ENCODE data around the gene EPHB1. TPM values are rescaled to one million over a fixed set of nuclear protein-coding genes. Genes with fewer than 3 reads are reported as not detected.

The EPHB1 gene
- polyA plus RNA-seq, 3 donors, result 5.1 to 6.2 (median 5.5) TPM

DNA sequence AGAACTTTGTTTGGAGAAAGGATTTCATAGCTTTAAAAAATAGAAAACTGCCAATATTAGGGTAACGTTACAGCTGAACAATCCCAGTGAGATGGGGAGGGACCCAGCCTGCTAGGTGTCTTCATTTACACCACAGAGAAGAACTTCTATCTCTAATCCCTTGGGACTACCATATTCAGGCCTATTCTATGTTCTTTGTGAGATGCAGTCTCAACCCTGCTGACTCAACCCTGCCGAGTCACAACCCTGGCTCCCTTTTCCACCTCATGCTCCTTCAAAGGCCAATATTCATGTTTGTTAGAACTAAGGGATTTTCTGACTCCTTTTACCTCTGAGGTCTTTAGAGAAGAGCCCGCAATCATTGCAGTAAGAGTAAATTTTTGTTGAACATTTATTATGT is 350.5 kb downstream of the EPHB1 start:
- no peak for DNase-seq (ENCODE audit: extremely low read depth in 1 of 11, low read depth in 9 of 11, low spot score in 4 of 11)

DNA sequence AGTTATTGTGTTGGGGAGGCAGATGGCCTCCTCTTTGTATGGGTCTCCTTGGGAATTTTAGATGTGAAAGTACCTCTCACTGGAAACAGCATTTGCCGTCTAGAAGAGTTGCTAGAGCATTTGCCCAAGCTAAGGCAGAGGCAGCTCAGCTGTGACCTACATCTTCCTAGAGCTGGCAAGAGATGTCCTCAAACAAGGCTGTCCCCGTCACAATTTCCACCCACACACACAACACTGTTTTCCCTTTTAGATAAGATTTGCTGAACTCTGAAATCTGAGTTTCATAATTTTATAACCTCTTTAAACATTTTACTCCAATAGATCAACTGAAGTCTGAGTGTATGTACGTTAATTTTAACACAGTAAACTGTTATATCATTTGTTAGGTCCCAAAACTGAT is 352.6 kb downstream of the EPHB1 start:
- no peak for DNase-seq (ENCODE audit: extremely low read depth in 1 of 11, low read depth in 9 of 11, low spot score in 4 of 11)

DNA sequence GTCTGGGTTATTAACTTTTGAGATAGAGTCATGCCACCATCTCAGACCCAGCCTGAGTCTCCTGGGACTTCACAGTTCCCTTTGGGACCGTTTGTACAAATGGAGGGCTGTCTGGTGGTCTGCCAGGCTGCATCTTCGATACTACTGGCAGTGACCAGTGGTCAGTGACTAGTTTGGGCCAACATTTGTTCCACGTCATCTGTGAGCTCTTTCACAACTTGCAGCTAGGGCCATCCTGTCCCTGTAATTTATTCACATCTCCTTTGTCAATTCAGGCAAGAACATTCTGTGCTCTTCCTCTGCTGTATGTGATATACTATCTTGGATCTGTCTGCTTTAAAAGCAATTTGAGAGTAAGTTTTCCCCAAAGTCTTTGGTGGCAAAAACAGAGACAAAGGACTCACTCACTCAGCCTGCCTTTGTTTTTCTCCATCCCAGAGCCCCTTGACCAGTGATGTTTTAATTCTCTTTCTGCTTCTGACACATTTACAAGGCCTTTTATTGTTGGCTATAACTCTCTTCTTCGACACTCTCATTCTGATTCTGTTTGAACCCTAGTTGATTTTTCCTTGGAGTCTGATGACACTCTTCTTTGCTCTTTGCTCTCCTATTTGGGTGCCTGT is 353.4 kb downstream of the EPHB1 start:
- DNase-seq (ENCODE audit: extremely low read depth in 1 of 11, low read depth in 9 of 11, low spot score in 4 of 11), result no peak

DNA sequence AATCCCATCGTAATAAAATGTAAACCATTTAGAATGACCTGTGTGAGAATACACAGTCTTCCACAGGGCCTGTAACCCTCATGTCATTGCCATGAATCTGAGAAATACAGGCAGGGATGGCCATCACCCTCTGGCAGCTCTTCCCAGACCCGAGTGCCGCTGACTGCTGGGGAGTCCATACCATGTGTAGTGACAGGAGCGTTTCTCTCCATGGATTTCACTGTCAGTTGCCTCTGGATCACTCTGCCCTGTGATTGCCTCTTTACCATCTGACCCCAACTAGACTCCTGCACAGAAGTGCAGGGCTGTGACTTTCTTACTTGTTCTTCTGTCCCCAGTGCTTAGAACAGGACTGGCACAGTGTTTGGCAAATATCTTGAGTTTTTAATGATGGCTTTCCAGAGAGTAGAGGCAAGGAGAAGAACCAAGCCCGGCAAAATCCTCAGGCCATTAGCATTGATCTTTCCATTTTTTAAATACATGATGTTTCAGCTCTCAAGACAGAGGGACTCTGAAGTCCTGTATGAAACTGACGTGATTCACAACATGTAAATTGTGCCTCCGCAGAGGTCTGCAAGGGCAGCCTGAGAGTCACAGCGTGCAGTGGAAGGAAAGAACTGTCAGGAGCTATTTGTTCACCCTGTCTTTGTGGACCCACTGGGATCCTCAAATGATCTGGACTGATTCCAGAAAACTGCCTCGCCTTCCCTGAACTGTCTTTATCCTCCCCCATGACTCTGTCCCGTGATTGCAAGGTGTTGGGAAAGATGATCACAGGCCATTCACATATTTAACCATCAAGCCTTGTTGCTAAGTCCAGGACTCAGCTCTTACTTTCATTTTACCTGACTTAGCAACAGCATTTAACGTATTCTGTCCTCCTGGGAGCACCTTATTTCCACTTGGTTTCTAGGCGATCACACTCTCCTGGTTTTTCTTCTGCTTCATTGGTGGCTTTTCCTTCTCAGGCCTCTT is 354.9 kb downstream of the EPHB1 start:
- DNase-seq (ENCODE audit: extremely low read depth in 1 of 11, low read depth in 9 of 11, low spot score in 4 of 11), result no peak

DNA sequence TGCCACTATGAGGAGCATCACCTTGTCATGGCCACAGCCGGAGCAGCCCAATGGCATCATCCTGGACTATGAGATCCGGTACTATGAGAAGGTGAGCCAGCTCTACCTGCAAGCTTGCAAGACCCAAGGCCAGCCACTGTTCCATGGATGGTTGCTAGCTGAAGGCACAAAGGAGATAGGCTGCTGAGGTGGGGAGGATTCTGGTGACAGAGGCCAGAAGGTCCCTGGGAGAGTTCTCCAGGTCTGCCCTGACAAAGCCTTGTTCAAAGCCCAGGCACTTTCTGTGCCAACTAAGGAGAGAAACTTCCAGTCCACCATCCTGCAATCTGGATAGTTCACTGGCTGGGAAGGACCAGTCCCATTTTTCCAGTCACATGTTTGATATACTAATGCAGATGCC is 359.1 kb downstream of the EPHB1 start:
- no peak for DNase-seq (ENCODE audit: extremely low read depth in 1 of 11, low read depth in 9 of 11, low spot score in 4 of 11)

DNA sequence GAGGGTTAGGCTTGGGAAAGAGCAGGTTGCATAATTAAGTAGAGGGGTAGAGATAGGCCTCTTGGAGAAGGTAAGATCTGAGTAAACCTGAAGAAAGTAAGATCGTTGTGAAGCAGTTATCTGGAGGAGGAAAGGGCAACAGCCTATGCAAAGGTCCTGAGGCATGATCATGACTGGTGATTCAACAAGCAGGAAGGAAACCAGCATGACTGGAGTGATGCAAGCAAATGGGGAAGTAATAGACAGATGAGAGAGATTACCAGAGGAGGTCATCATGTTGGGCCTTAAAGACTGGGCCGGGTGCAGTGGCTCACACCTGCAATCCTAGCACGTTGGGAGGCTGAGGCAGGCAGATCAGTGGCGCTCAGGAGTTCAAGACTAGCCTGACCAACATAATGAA is 360.2 kb downstream of the EPHB1 start:
- DNase-seq (ENCODE audit: extremely low read depth in 1 of 11, low read depth in 9 of 11, low spot score in 4 of 11), result no peak

DNA sequence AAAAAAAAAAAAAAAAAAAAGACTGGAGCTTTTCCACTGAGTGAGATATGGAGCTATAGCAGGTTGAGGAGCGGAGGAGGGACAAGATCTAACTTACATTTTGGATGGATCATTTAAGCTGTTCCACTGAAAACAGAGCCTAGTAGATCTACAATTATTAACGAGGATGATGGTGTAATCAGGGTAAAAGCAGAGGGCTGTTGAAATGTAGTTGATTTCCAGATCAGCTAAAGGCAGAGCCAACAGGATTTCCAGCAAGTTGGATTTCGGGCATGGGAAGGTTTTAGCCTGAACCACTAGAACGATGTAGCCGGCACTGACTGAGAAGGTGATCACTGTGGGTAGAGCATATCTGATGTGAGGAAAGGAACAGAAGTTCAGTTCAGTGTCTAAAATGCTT is 360.7 kb downstream of the EPHB1 start:
- no peak for DNase-seq (ENCODE audit: extremely low read depth in 1 of 11, low read depth in 9 of 11, low spot score in 4 of 11)

DNA sequence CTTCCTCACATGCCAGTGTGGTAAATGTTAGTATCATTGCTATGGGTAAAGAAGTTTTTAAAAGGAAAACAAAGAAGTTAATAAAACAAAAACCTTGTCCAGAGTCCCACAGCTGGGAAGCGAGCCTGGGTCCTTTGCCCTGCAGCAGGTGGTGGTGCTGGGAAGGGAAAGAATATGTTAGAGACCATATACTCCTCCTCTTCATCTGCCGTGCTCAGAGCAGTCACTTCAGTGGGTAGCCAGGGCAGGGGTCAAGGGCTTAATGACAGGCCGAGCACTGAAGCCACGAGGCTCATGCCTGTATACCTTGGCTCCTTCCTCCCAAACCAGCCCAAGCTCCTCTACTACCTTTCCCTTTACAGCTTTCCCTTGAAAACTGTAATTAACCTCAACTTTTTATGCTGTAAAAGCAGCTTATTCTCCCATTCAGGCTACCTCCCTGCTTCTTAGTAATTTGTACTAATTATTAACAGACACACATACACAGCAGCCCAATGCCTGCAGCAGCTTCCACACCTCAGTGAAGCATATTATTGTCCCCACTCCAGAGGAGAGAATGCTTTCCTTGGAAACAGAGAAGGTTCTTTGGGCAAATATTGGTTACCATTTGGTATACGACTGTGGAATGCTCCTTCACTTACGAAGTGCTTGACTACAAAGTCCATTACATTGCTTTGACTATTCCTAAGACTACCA is 362.1 kb downstream of the EPHB1 start:
- no peak for DNase-seq (ENCODE audit: extremely low read depth in 1 of 11, low read depth in 9 of 11, low spot score in 4 of 11)

DNA sequence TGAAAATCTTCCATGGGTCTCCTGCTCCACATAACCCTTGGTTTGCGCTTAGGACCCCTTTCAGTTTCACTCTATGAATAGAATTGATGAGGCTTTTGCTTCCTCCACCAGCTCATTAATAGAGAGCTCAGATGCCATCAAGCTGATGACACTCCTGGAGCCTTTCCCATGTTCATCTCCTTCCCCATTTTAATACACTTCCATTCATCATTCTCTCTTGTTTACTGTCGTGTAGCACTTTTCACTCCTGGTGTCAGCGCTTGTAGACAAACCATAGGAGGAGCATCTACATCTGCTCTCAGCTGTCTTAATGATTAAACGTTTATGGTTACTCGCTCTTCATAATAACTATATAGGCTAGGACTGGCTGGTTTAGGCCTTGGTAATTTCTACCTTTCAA is 363.5 kb downstream of the EPHB1 start:
- DNase-seq (ENCODE audit: extremely low read depth in 1 of 11, low read depth in 9 of 11, low spot score in 4 of 11), result no peak

DNA sequence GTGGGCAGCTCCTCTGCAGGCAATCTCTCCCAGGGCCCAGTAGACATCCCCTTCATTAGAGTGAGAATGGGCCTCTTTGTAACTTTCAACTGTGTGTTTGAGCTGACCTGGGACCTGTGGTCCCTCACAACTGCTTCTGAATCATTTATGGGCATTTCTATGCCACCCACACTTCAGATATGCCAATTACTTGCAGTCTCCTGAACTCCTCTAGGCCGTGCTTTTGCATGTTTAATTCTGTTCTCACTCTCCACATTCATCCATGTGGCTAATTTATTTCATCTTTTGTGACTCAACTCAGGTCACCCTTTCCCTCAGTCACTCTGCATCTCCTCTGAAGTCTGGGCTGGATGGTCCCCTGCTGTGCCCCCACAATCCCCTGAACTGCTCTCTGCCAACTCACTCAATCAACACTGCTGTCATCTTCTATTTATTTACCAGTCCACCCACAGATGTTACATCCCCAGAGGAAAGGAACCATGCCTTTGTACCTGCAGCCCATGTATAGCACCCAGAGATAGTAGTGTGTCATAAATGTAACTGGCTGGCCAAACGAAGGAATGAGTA is 364.7 kb downstream of the EPHB1 start:
- no peak for DNase-seq (ENCODE audit: extremely low read depth in 1 of 11, low read depth in 9 of 11, low spot score in 4 of 11)

DNA sequence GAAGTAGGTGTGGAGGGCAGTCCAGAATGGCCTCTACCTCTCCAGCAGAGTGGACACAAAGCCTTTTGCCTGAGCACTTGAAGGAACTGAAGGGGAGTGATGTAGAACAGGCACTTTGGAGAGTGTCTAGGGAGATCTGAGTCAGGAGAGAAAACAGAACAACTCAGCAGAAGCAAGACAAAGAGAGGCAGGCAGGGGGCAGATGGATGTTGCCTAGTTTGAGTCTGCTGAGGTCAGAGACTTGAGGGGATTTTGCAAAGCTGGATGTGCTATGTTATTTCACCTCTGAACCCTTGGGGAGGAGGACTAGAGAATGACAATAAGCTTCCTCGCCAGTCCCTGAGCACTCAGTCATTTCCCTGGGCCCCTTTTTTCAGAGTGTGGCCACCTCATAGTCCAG is 366.4 kb downstream of the EPHB1 start:
- no peak for DNase-seq (ENCODE audit: extremely low read depth in 1 of 11, low read depth in 9 of 11, low spot score in 4 of 11)

DNA sequence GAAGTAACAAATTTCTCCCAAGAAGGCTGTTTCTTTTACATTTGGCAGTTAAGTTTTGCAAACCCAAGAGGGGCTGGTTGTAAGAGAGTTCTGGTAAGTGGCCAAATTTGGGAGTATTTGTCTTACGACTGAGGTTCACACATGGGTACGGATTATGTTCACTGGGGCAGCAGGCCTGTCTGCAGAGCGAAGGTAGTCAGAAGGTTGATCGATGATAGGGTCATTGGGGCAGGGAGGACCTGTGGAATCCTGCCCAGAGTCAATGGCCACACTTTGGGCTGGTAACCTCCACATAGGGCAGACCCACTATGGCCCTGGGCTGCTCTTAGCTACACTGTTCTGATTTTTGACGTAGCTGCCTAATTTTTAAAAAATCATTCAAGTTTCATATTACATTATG is 368.6 kb downstream of the EPHB1 start:
- no peak for DNase-seq (ENCODE audit: extremely low read depth in 1 of 11, low read depth in 9 of 11, low spot score in 4 of 11)

DNA sequence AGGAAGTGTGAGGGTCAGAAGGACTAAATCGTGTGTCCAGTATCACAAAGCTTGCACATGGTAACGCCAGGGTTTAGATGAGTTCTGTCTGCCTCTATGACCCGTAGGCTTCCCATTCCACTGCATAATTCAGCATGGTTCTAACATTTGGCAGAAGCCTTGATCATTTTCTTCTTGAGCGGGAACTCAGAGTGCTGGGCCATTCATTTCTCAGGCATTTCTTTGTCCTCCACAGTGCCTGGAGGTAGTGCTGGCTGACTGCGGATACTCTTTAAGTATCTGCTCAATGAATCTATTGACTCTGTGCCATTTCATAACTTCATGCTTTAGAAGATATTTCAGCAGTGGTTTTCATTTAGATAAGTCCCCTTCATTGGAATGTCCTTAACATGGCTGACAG is 370.2 kb downstream of the EPHB1 start:
- no peak for DNase-seq (ENCODE audit: extremely low read depth in 1 of 11, low read depth in 9 of 11, low spot score in 4 of 11)

DNA sequence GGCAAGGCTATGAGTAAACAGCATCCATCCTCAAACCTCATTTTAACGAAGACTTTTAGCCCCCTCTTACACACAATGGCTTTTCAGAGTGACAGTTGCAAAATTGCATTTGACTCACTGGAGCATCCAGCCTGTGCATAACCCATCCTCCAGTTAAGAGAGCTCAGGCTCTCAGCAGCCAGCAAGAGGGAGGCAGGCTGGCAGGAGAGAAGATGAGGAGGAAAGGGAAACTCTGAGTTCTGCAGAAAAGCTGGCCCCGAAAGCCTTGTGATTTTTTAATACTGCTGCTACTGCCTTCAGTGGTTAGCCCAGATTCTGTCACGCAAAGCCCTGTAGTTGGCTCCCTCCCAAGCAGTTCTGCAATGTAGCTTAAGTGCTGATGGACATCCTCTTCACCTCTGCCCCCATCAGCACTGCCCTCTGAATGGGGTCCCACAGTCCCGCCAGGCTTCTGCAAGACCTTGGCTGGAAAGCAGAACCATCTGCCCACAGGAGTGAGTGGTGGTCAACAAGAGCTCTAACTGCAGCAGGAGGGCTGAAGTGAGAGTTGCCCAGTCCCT is 371.3 kb downstream of the EPHB1 start:
- no peak for DNase-seq (ENCODE audit: extremely low read depth in 1 of 11, low read depth in 9 of 11, low spot score in 4 of 11)

DNA sequence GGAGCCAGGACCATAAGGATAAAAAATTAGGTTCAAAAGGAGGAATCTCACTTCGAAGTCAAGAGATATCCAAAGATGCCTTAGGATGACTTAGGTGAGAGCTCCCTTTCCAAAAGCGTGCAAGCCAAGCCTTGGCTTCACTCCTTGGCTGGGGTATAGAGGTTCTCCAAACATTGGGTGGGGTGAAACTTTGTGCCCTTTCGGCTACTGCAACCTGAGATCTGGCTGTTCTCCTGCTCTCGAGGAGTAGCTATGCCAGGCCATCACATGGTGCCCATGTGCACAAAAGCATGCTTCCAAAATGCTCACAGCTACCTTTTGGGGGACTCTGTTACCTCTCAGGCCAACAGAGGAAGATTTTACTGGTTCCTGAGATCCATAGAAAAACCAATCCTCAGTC is 373.8 kb downstream of the EPHB1 start:
- DNase-seq (ENCODE audit: extremely low read depth in 1 of 11, low read depth in 9 of 11, low spot score in 4 of 11), result no peak

DNA sequence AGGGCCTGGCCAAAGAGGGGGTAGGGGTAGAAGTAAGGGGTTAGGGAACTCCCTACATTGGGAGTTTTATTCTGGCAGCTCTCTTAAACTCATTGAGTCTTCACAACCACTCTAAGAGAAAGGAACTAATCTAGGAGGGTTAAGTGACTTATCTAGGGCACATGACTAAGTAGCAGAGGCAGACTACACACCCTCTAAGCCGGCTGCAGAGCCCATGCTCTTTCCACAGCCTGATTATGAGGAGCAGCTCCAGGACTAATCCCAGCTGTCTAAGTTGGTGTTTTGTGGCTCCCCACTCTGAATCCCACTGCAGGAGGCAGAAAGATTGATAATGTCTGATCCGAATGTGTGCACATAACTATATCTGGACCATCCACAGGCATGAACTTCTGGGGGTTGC is 374.6 kb downstream of the EPHB1 start:
- DNase-seq (ENCODE audit: extremely low read depth in 1 of 11, low read depth in 9 of 11, low spot score in 4 of 11), result no peak

DNA sequence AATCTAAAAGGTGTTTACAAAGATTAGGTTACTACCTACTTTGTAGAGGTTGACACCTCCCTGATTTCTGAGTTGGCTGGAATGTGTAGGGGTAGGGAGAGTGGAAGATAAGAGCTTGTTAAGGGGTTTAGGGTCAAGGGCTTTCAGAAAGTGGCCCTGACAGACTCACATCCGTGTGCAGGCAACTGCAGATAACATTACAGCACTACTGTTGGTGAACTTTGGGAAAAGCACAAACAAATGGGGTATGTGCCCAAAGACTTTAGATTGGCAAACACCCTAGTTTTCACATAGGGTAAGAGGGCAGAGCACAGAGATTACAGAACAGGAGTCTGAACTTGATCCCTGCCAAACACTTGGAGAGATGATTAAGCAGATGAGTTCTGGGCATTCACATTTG is 375.7 kb downstream of the EPHB1 start:
- DNase-seq (ENCODE audit: extremely low read depth in 1 of 11, low read depth in 9 of 11, low spot score in 4 of 11), result no peak

DNA sequence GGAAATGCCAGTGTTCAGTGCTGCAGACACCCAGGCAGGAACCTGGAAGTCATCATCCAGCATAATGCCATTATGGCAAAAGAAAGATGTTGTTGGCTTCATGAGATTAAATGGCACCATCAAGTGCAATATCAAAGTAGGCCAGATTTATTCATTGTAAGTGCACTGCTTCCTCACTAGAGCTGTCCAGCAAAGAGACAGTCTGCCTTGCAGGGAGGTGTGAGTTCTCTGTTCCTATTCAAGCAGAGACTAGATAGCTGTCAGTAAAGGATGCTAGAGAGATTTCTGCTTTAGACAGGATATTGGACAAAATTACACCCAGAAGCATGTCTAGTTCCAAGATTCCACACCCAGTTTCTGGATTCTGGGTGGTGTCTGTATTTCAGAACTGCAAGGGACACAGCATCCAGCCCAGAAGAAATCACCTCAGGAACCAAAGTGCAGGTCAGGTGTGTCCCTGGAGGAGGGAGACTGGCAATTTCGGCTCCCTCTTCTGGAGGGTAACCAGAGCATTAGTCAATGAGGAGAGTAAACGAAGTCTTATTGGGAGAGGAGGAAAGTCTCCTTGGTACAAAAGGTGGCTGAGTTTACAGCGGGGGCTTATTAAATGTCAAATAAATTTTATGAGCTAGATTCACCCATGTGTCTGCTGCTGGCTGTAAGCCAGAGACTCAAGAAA is 377.3 kb downstream of the EPHB1 start:
- no peak for DNase-seq (ENCODE audit: extremely low read depth in 1 of 11, low read depth in 9 of 11, low spot score in 4 of 11)

DNA sequence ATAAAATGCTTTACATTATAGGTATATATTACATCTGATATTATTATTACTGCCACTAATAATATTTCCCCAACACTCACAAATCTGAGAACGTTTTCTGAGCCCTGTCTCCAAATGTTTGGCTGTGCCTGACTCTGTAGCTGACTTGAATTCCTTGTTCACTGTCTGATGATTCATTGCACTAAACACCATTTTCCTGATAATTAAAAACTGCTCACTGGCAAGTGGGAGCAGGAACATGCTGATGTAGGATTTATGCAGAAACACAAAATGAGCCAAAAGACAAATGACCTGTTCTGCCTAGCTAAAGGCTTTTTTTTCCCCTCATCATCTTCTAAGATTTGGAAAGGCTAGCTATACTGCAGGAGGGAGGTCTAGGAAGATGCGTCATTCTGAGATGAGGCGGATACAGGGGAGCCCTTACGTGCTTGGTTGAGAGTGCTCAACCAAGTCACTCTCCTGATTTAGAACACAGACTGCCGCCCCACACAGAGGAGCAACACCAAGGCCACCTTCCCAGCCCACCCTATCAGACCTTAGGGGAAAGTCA is 380.7 kb downstream of the EPHB1 start:
- no peak for DNase-seq (ENCODE audit: extremely low read depth in 1 of 11, low read depth in 9 of 11, low spot score in 4 of 11)
